GM18870 (cell line): ENCODE measurements around the gene PHRF1.
A peak's percentile ranks its signal among the peaks of the same experiment; 100 is the strongest.

ENCODE experiments used
- ATAC-seq: cut with Tn5 transposase; IDR thresholded peaks from one replicate; pipeline ENCODE4 v1.9.1; 2021; ENCODE audit warnings: moderate library complexity; ENCODE audit not compliant: unreplicated experiment

PHRF1 gene

GRCh38 chr11:575996-576768, at the start of gene PHRF1:
PHRF1 (plus strand) TSS chr11:576470; CDS start chr11:581513, 5,043 bp downstream.
- ATAC-seq, result peak; percentile 88

- ATAC-seq, result no peak
These were observed 48.0 kb upstream of the PHRF1 start for GRCh38 chr11:528166-528814.

GRCh38 chr11:528815-529727, 47.2 kb upstream of the PHRF1 start:
- no peak for ATAC-seq

GRCh38 chr11:529728-530411, 46.4 kb upstream of the PHRF1 start:
- ATAC-seq, result no peak

GRCh38 chr11:530960-531831, 45.1 kb upstream of the PHRF1 start:
- ATAC-seq, result no peak

GRCh38 chr11:531919-532526, 44.2 kb upstream of the PHRF1 start:
- no peak for ATAC-seq

- no peak for ATAC-seq
These were observed 43.7 kb upstream of the PHRF1 start for GRCh38 chr11:532527-532985.

- no peak for ATAC-seq
These were observed 43.2 kb upstream of the PHRF1 start for GRCh38 chr11:532986-533585.

- no peak for ATAC-seq
These were observed 42.5 kb upstream of the PHRF1 start for GRCh38 chr11:533586-534395.

- no peak for ATAC-seq
These were observed 41.7 kb upstream of the PHRF1 start for GRCh38 chr11:534396-535209.

GRCh38 chr11:535210-535518, 41.1 kb upstream of the PHRF1 start:
- ATAC-seq, result no peak

- ATAC-seq, result no peak
These were observed 40.5 kb upstream of the PHRF1 start, which contains the start of gene HRAS for GRCh38 chr11:535519-536454. HRAS (minus strand) TSS chr11:535576.

- peak; percentile 60 for ATAC-seq
These were observed 39.2 kb upstream of the PHRF1 start, which contains the start of gene LRRC56 for GRCh38 chr11:536841-537621. LRRC56 (plus strand) TSS chr11:537527; CDS start chr11:540685, 3,158 bp downstream.

- ATAC-seq, result no peak
These were observed 38.4 kb upstream of the PHRF1 start for GRCh38 chr11:537622-538430.
